ENCODE data around the gene STK32C. TPM values are rescaled to one million over a fixed set of nuclear protein-coding genes. Genes with fewer than 3 reads are reported as not detected.

STK32C gene
- total and polyA plus RNA-seq, 12 donors: 2.7 to 8.9 (median 5.7) TPM

GRCh38 chr10:132203256-132204077 lies 104.3 kb downstream of the STK32C start:
- H3K4me1 ChIP-seq: peaks cover 0 to 10% (median 4%) of the 10 kb centered on the region in 9 donors
- no peak overlapping the region for H3K27ac ChIP-seq
- H3K4me3 ChIP-seq: no peak overlapping the region
- H3K27me3 ChIP-seq: no peaks in the 10 kb centered on the region
- no peaks in the 10 kb centered on the region for H3K9me3 ChIP-seq
- DNase-seq (peak in 1 of 2 donors; percentile 14), ATAC-seq (no peak)
- peaks cover 0 to 20% (median 0%) of the 10 kb centered on the region in 9 donors for H3K36me3 ChIP-seq
- intact Hi-C loops (cut with DNase I): no loop called here
- WGBS, 2 donors: 91 to 92% methylated on average over 34 of the region's 34 CpGs
- TF ChIP-seq CTCF (IDR thresholded peaks at IDR 0.05): no peak

GRCh38 chr10:132202070-132202970 lies 105.4 kb downstream of the STK32C start:
- TF ChIP-seq CTCF (IDR thresholded peaks at IDR 0.05): no peak
- intact Hi-C loops (cut with DNase I): no loop called here
- peak in 1 of 2 donors; percentile 14 for DNase-seq

DNA sequence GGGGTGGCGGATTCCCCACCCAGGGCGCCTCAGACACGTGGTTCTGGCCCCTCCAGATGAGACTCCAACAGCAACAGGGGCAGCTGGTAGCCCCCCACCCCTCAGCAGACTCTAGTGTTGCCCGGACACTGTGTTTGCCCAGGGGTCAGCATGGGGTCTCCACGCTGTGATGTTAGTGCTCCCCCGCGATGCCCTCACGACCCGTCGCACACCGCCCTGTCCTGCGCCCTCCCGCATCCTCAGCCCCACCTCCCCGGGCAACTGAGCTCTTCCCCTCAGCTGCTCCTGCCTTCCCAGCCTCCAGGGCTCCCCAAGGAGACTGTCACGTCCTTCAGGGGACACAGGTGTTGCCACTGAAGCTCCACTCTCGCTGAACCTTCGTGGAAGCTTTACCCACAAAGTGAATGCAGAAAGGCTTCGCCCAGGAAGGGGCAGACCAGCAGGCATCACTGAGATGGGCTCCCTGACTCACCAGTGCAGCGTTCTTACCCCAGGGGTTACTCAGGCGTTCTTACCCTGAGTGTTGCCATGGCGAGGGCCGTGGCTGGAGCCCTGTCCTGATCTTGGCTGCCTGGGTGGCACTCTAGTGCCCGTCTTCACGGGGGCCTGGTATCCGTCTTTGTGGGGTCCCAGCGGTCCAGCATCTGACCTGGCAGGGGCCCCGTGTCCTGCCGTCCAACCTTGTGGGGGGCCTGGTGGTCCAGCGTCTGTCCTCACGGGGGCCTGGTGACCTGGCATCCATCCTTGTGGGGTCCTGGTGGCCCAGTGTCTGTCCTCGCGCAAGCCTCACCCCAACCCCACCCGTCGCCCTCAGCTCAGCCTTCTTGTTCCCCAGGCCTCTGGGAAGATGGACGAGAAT lies 106.4 kb downstream of the STK32C start:
- no peaks in the 10 kb centered on the region for H3K4me1 ChIP-seq

More at GRCh38 chr10:132202070-132202970, 105.4 kb downstream of the STK32C start:
- Histone ChIP-seq H3K4me3 (no peak overlapping the region), H3K27ac (no peak overlapping the region), H3K4me1 (no peaks in the 10 kb centered on the region), H3K9me3 (no peaks in the 10 kb centered on the region), H3K27me3 (no peaks in the 10 kb centered on the region), H3K36me3 (peaks cover 0 to 28% (median 0%) of the 10 kb centered on the region in 9 donors)
- no peak for ATAC-seq
- 90 to 93% methylated on average over 48 of the region's 48 CpGs for WGBS, 2 donors

More for the DNA sequence above, 106.4 kb downstream of the STK32C start:
- TF ChIP-seq CTCF (IDR thresholded peaks at IDR 0.05): no peak
- intact Hi-C loops (cut with DNase I): no loop called here
- Histone ChIP-seq H3K4me3 (no peak overlapping the region), H3K9me3 (no peaks in the 10 kb centered on the region), H3K36me3 (peaks cover 0 to 28% (median 0%) of the 10 kb centered on the region in 9 donors), H3K27me3 (no peaks in the 10 kb centered on the region), H3K27ac (no peak overlapping the region)
- DNase-seq: no peak
- ATAC-seq: no peak
- 92 to 93% methylated on average over 35 of the region's 35 CpGs for WGBS, 2 donors

Measured in heart right ventricle (tissue), 16 donors.